Measurements from ENCODE around the gene AFF3.

Gene AFF3

DNA sequence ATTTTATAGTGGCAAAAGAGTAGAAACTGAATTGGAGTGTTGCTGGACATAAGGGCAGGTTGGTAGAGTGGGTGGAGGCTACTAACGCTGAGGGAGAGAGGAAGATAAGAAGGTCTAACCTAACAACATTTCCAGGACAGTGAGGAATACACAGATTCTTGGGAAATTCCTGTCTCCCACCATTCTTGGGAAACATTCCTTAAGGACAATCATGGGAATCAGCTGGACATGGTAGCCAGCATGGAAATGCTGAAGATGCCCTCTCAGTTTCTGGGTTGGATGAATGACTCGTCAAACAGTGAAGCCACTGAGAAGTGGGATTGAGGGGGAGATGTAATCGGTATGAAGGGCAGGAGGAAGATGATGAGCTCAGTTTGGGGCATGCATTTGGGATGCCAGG is 265.4 kb downstream of the AFF3 start:
- H3K4me1 ChIP-seq (ENCODE audit: control insufficient read depth in 1 of 2, insufficient read depth in 1 of 2, low read depth in 1 of 2, low read length in 1 of 2), result peaks cover 11 to 20% of the 10 kb centered on the region in 2 experiments
- H3K36me3 ChIP-seq, result no peaks in the 10 kb centered on the region
- no peaks in the 10 kb centered on the region for H3K27me3 ChIP-seq
- no peak overlapping the region for H3K4me3 ChIP-seq (ENCODE audit: low read depth in 1 of 2, low read length in 1 of 2)
- H3K27ac ChIP-seq, result no peak overlapping the region
- H3K9me3 ChIP-seq, result no peaks in the 10 kb centered on the region
- TF ChIP-seq, protein P1, sequence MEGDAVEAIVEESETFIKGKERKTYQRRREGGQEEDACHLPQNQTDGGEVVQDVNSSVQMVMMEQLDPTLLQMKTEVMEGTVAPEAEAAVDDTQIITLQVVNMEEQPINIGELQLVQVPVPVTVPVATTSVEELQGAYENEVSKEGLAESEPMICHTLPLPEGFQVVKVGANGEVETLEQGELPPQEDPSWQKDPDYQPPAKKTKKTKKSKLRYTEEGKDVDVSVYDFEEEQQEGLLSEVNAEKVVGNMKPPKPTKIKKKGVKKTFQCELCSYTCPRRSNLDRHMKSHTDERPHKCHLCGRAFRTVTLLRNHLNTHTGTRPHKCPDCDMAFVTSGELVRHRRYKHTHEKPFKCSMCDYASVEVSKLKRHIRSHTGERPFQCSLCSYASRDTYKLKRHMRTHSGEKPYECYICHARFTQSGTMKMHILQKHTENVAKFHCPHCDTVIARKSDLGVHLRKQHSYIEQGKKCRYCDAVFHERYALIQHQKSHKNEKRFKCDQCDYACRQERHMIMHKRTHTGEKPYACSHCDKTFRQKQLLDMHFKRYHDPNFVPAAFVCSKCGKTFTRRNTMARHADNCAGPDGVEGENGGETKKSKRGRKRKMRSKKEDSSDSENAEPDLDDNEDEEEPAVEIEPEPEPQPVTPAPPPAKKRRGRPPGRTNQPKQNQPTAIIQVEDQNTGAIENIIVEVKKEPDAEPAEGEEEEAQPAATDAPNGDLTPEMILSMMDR (IDR thresholded peaks at IDR 0.05), result no peak

DNA sequence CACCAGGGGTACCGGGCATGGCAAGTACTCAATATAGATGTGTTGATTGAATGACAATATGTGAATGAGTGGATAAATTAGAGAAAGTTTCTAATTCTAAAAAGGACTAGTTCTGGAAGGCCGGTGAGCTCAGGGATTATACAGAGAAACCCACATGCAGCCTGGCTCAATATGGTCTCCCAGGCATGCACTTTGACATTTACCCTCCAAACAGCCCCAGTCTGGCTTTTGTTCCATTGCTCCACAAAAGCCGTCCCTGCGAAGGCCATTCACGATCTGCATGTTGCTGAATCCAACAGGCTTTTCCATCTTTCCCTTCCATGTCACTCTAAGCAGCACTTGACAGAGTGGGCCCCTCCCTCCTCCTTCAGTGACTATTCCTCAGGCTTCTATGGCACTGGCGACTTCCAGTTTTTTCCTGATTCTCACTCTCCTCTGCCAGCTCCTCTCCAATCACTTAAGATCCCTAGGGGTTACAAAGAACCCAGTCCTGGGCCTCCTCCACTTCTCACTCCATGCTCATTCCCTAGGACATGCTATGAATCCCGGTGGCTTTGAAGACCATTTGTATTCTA is 266.7 kb downstream of the AFF3 start:
- Histone ChIP-seq H3K36me3 (no peaks in the 10 kb centered on the region), H3K9me3 (no peaks in the 10 kb centered on the region), H3K4me1 (ENCODE audit: control insufficient read depth in 1 of 2, insufficient read depth in 1 of 2, low read depth in 1 of 2, low read length in 1 of 2) (peaks cover 11 to 20% of the 10 kb centered on the region in 2 experiments), H3K27ac (no peak overlapping the region), H3K4me3 (ENCODE audit: low read depth in 1 of 2, low read length in 1 of 2) (no peak overlapping the region), H3K27me3 (no peaks in the 10 kb centered on the region)
- TF ChIP-seq, protein P1 (IDR thresholded peaks at IDR 0.05), result no peak

DNA sequence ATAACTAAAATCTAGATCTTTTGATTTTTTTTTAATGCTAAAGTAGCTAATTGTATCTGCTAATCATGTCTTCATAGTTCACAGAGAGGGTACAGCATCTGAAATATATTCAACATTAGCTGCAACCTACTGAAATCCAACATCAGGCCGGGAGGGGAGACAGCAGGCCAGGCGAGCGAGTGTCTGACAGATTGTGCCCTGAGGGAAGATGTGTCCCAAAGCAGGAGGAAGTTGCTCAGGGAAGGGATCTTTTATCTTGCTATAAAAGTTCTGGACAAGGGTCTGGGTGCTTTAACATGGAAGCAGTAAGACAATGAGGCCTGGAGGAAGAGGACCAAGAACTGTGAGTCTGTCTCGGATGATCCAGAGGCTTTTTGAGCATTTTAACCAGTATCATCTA is 274.1 kb downstream of the AFF3 start:
- Histone ChIP-seq H3K9me3 (no peaks in the 10 kb centered on the region), H3K36me3 (no peaks in the 10 kb centered on the region), H3K4me1 (ENCODE audit: control insufficient read depth in 1 of 2, insufficient read depth in 1 of 2, low read depth in 1 of 2, low read length in 1 of 2) (no peaks in the 10 kb centered on the region), H3K27ac (no peak overlapping the region), H3K27me3 (peaks cover 24% of the 10 kb centered on the region), H3K4me3 (ENCODE audit: low read depth in 1 of 2, low read length in 1 of 2) (no peak overlapping the region)
- TF ChIP-seq, protein P1 (IDR thresholded peaks at IDR 0.05), result no peak

DNA sequence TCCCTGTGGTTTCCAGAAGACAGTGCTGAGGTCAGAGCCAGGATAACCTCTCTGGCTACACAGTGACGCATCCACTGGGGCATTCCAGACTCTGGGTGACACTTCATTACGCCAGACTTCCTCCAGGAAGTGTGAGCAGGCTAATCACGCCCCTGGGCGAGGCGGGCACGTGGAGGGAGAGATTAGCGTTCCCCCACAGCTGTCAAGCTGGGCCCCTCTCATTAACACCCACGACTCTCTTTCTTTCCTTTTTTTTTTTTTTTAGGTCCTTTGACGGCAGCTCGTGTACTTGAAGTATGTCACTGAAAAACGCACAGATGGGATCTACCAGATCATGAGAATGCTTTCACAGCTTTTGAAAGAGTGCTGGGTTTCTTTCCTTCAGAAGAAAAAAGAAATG is 274.6 kb downstream of the AFF3 start:
- H3K4me3 ChIP-seq (ENCODE audit: low read depth in 1 of 2, low read length in 1 of 2), result no peak overlapping the region
- no peaks in the 10 kb centered on the region for H3K36me3 ChIP-seq
- H3K27ac ChIP-seq, result no peak overlapping the region
- H3K27me3 ChIP-seq, result peaks cover 24% of the 10 kb centered on the region
- H3K4me1 ChIP-seq (ENCODE audit: control insufficient read depth in 1 of 2, insufficient read depth in 1 of 2, low read depth in 1 of 2, low read length in 1 of 2), result no peaks in the 10 kb centered on the region
- TF ChIP-seq, protein P1 (IDR thresholded peaks at IDR 0.05), result no peak
- no peaks in the 10 kb centered on the region for H3K9me3 ChIP-seq

DNA sequence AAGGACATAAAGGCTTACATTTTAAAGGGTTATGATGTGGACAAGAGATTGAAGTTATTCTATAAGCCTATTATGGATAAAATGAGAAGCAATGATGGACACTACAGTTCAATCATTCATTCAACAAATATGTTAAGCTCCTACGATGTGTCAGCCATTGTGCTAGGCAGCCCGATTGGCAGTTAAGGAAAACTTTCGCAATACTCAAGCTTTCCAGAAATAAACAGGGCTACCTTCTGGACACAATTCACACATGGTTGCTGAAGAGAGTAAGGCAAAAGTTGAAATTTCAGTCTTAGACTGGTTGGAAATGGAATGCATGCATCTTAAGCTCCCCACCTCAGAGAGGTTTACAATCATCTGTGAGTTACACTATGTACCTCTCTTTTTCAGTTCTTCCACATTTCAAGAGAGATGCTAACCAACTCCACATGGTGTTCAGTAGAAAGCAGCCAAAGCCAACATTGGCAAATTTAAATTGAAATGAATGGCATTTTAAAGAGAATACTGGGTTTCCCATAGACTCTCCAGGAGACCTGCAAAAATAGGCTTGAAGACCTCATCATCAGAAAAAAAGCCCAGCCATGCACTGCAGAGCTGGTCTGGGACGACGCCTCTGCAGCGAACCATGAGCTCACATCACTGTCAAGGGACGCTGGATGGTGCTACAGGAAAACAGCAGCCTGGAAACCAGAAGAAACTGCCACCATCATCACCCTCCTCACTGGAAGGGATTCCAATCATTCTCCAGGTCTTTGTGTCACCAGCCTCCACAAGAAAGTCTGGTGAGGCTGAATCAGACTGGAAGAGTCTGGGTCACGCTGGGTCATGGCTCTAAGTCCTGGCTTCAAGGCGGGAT is 276.3 kb downstream of the AFF3 start:
- no peak overlapping the region for H3K27ac ChIP-seq

More for the DNA sequence above, 276.3 kb downstream of the AFF3 start:
- Histone ChIP-seq H3K9me3 (no peaks in the 10 kb centered on the region), H3K4me3 (ENCODE audit: low read depth in 1 of 2, low read length in 1 of 2) (no peak overlapping the region), H3K4me1 (ENCODE audit: control insufficient read depth in 1 of 2, insufficient read depth in 1 of 2, low read depth in 1 of 2, low read length in 1 of 2) (no peaks in the 10 kb centered on the region), H3K36me3 (no peaks in the 10 kb centered on the region), H3K27me3 (peaks cover 24% of the 10 kb centered on the region)
- TF ChIP-seq, protein P1 (IDR thresholded peaks at IDR 0.05), result no peak
